HEK293T (cell line): ENCODE data around the gene TBC1D16.

Source experiments
- ARNT ChIP-seq: fragments of 450-650 bp; IDR thresholded peaks from 2 replicates; pipeline ENCODE4 v1.6.1; 2017; ENCODE audit warnings: mild to moderate bottlenecking
- FOXK2 ChIP-seq: fragments of 450-650 bp; IDR thresholded peaks from 2 replicates; pipeline ENCODE4 v1.6.1; 2016; ENCODE audit warnings: mild to moderate bottlenecking
- L3MBTL2 ChIP-seq: fragments of 450-650 bp; conservative IDR thresholded peaks from 2 replicates; pipeline ENCODE4 v1.6.1; 2016; ENCODE audit warnings: mild to moderate bottlenecking
- LEF1 ChIP-seq: fragments of 450-650 bp; IDR thresholded peaks from 2 replicates; pipeline ENCODE4 v1.6.1; 2017; ENCODE audit warnings: mild to moderate bottlenecking, borderline replicate concordance
- NFRKB ChIP-seq: fragments of 450-650 bp; IDR thresholded peaks from 2 replicates; pipeline ENCODE4 v1.6.1; 2016; ENCODE audit warnings: mild to moderate bottlenecking, moderate library complexity
- SP1 ChIP-seq: fragments of 450-650 bp; IDR thresholded peaks from 2 replicates; pipeline ENCODE4 v1.6.1; 2017
- SUZ12 ChIP-seq: fragments of 450-650 bp; IDR thresholded peaks from 2 replicates; pipeline ENCODE4 v1.6.1; 2016; ENCODE audit warnings: mild to moderate bottlenecking
- TARDBP ChIP-seq: fragments of 450-650 bp; IDR thresholded peaks from 2 replicates; pipeline ENCODE4 v1.6.1; 2016
- TF ChIP-seq, protein P1 (sequence below): fragments of 450-650 bp; IDR thresholded peaks from 2 replicates; pipeline ENCODE4 v1.6.1; 2016

DNA sequence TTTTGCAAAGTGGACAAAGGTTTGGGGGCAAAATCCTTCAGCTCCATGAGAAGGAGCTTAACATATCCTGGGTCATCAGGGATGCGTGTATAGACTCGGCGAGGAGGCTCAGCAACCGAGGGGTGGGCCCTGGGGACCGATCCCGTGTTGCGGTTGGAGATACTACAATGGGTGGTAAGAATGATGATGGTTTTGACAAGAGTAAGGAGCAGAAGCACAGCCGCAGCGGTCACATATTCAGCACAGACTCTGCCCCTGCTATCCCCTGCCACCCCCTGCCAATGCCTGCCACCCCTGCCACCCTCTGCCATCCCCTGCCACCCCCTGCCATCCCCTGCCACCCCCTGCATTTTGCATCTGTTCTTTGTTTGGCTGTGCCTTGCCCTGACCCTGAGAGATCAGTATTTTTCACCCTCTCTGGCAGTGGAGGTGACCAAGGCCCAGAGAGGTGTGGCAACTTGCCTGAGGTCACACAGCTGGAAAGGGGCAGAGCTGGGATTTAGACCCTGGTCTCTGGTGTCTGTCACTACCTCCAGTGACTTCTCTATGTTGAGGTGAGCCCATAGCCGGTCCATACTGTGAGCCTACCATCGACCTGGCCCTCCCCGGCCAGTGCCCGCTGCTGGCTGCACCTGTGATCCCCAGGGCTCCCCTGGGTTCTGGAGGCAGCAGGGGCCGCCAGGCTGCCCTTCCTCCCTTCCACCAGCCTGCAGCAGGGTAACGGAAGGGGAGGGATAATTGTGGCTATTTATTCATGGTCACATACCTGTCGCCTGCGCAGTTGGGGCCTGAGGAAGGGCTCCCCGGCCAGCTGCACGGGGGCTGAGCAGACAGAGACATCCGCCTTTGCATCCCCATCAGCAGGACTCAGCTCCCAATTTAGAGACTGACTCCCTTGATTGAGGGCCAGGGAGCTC, 121.5 kb downstream of the TBC1D16 start:
- TF ChIP-seq TARDBP (no peak), FOXK2 (no peak), ARNT (no peak), LEF1 (no peak), SUZ12 (no peak), L3MBTL2 (no peak), SP1 (no peak), NFRKB (no peak)
- TF ChIP-seq, protein P1, sequence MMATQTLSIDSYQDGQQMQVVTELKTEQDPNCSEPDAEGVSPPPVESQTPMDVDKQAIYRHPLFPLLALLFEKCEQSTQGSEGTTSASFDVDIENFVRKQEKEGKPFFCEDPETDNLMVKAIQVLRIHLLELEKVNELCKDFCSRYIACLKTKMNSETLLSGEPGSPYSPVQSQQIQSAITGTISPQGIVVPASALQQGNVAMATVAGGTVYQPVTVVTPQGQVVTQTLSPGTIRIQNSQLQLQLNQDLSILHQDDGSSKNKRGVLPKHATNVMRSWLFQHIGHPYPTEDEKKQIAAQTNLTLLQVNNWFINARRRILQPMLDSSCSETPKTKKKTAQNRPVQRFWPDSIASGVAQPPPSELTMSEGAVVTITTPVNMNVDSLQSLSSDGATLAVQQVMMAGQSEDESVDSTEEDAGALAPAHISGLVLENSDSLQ, result no peak
